Bone marrow (tissue), 2 donors: ENCODE results near the gene ETF1.
A peak's percentile ranks its signal among the peaks of the same experiment; 100 is the strongest.
"Not testable (repeated sequence)": the region's sequence is repeated elsewhere in the genome, so short reads cannot be mapped to it uniquely, and the experiment has no call there.

Source experiments
- DNase-seq, 2 donors: peaks; one replicate each; lab custom pipeline; 2025; lab: John Stamatoyannopoulos, UW

ETF1 gene

GRCh38 chr5:138528744-138529469 lies 14.1 kb downstream of the ETF1 start:
- DNase-seq = no peak

- no peak for DNase-seq
These were observed 14.8 kb downstream of the ETF1 start for GRCh38 chr5:138528208-138528607.

GRCh38 chr5:138527170-138527569 lies 15.9 kb downstream of the ETF1 start:
- no peak for DNase-seq

- DNase-seq = no peak
These were observed 19.6 kb downstream of the ETF1 start for GRCh38 chr5:138523406-138523805.

- no peak for DNase-seq
These were observed 22.1 kb downstream of the ETF1 start for GRCh38 chr5:138520971-138521370.

GRCh38 chr5:138517437-138517836 lies 25.6 kb downstream of the ETF1 start:
- no peak for DNase-seq

- DNase-seq = no peak
These were observed 27.3 kb downstream of the ETF1 start for GRCh38 chr5:138515556-138516245.

GRCh38 chr5:138514021-138514420 lies 29.0 kb downstream of the ETF1 start:
- no peak for DNase-seq

GRCh38 chr5:138508958-138509357 lies 34.1 kb downstream of the ETF1 start:
- no peak for DNase-seq

- not testable (repeated sequence) for DNase-seq
These were observed 35.6 kb downstream of the ETF1 start for GRCh38 chr5:138507485-138507884.

- DNase-seq = no peak
These were observed 36.4 kb downstream of the ETF1 start for GRCh38 chr5:138506370-138507306.

GRCh38 chr5:138504799-138505198 lies 38.2 kb downstream of the ETF1 start:
- DNase-seq = no peak

GRCh38 chr5:138503487-138504270 lies 39.4 kb downstream of the ETF1 start:
- DNase-seq = peak in 1 of 2 donors; percentile 81

GRCh38 chr5:138502521-138502920 lies 40.5 kb downstream of the ETF1 start:
- DNase-seq = no peak

GRCh38 chr5:138502121-138502520 lies 40.9 kb downstream of the ETF1 start:
- DNase-seq = no peak

- DNase-seq = no peak
These were observed 44.7 kb downstream of the ETF1 start for GRCh38 chr5:138498376-138498775.

- DNase-seq = no peak
These were observed 47.7 kb downstream of the ETF1 start for GRCh38 chr5:138495351-138495750.

GRCh38 chr5:138492560-138493045 lies 50.4 kb downstream of the ETF1 start:
- no peak for DNase-seq

- DNase-seq = peak; percentile 38 to 42
These were observed 51.1 kb downstream of the ETF1 start for GRCh38 chr5:138491669-138492559.

GRCh38 chr5:138491284-138491648 lies 51.8 kb downstream of the ETF1 start:
- DNase-seq = no peak
